ENCODE results near the gene KIAA1671. TPM values are rescaled to one million over a fixed set of nuclear protein-coding genes. Genes with fewer than 3 reads are reported as not detected.

The KIAA1671 gene
- total RNA-seq, 1 donor from 2014 or later, result 40.7 TPM

DNA sequence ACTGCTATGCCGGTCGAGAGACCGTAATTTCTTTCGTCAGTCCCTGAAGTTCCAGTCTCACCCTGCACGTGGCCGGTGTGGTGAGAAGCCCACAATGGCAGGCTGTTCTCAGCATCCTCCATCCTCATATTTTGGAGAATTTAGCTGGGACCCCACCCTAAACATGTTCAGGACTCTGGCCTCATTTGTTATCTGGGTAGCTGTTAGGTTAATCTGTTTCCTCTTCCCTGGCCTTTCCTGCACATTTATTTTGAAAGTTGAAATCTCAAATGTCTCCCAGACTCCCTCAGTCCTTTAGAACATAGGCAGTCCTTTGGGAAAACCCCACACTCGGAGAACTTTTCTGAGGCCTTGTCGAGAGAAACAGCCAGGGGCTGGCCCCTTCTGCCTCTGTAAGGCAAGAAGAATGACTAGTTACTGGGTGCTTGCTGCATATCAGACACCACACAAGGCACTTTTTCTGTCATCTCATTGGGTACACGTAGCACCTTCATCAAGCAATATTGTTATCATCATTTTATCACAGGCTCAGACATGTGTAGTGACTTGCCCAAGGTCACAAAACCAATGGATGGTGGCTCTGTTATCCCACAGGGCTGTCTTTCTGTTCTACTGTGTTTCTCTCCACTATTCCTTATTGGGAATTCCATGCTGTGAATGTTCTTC, 137.8 kb downstream of the KIAA1671 start:
- TF ChIP-seq, protein P1, sequence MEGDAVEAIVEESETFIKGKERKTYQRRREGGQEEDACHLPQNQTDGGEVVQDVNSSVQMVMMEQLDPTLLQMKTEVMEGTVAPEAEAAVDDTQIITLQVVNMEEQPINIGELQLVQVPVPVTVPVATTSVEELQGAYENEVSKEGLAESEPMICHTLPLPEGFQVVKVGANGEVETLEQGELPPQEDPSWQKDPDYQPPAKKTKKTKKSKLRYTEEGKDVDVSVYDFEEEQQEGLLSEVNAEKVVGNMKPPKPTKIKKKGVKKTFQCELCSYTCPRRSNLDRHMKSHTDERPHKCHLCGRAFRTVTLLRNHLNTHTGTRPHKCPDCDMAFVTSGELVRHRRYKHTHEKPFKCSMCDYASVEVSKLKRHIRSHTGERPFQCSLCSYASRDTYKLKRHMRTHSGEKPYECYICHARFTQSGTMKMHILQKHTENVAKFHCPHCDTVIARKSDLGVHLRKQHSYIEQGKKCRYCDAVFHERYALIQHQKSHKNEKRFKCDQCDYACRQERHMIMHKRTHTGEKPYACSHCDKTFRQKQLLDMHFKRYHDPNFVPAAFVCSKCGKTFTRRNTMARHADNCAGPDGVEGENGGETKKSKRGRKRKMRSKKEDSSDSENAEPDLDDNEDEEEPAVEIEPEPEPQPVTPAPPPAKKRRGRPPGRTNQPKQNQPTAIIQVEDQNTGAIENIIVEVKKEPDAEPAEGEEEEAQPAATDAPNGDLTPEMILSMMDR (IDR thresholded peaks at IDR 0.05), result no peak
- H3K36me3 ChIP-seq, result no peaks in the 10 kb centered on the region
- H3K27ac ChIP-seq, result no peak overlapping the region
- H3K4me1 ChIP-seq, result peaks cover 8% of the 10 kb centered on the region
- DNase-seq (no peak), ATAC-seq (no peak)
- H3K4me3 ChIP-seq, result no peak overlapping the region
- intact Hi-C loops (cut with DNase I), result no loop called here
- no peaks in the 10 kb centered on the region for H3K27me3 ChIP-seq (ENCODE audit: low read depth)
- no peaks in the 10 kb centered on the region for H3K9me3 ChIP-seq

DNA sequence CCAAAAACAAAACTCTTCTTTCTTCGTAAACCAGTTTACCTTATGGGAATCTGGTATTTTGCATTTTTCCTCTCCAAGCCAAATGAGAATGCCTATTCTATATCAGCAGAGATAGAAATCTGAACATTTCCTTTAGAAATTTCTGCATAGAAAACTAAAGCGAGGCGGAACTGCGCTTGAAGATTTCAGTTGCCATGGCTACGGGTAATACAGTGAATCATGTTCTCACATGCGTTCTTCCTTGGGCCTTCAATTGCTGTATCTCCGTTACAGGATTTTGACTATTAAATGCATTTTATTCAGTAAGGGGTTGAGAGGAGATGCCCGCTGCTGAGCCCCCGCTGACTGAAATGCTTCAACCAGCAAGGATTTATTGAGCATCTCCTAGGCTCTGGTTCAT, 138.9 kb downstream of the KIAA1671 start:
- Histone ChIP-seq H3K4me1 (peaks cover 4% of the 10 kb centered on the region), H3K27me3 (ENCODE audit: low read depth) (no peaks in the 10 kb centered on the region), H3K4me3 (no peak overlapping the region), H3K27ac (no peak overlapping the region), H3K9me3 (no peaks in the 10 kb centered on the region), H3K36me3 (no peaks in the 10 kb centered on the region)
- ATAC-seq, result no peak
- TF ChIP-seq, protein P1 (IDR thresholded peaks at IDR 0.05), result no peak
- DNase-seq, result no peak
- intact Hi-C loops (cut with DNase I), result no loop called here

DNA sequence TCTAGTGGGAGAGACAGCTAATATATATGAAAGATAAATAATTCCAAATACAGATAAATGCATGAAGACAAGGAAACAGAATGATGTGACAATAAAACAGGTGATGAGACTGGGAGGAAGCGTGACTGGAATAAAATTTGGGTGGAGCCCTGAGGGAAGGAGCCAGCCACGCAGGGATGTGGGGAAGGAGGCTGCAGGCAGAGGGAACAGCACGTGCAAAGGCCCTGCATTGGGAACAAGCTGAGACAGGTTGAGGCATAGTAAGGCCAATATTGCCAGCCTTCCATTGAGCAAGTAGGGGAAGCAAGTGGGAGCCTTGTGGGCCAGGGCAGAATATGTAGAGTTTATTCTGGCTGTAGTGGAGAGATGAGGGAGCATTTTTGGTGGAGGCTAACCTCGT, 139.6 kb downstream of the KIAA1671 start:
- TF ChIP-seq, protein P1 (IDR thresholded peaks at IDR 0.05), result no peak
- intact Hi-C loops (cut with DNase I), result no loop called here

DNA sequence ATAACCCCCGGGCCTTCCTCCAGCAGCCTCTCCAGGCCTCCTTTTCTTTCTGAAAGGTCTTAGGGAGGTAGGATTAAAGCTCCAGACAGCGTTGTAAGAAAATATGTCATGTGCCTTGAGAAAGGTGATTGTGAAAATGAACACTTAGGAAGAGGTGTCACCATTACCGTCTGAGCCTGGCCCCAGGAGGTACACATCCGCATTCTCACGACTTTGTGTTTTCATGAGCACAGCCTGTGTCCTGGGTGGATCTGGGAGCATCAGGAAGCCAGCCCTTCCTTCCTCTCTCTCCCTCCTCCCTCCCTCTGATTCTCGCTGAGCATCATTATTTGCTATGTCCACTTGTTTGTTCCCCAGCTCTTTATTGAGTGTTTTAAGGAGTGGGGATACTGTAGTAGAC, 142.1 kb downstream of the KIAA1671 start:
- Histone ChIP-seq H3K9me3 (no peaks in the 10 kb centered on the region), H3K4me1 (no peaks in the 10 kb centered on the region), H3K36me3 (no peaks in the 10 kb centered on the region), H3K4me3 (no peak overlapping the region), H3K27me3 (ENCODE audit: low read depth) (no peaks in the 10 kb centered on the region), H3K27ac (peak overlapping the region; percentile 18)
- ATAC-seq, result no peak
- DNase-seq, result no peak
- intact Hi-C loops (cut with DNase I), result no loop called here
- TF ChIP-seq, protein P1 (IDR thresholded peaks at IDR 0.05), result no peak

More for the DNA sequence above, 139.6 kb downstream of the KIAA1671 start:
- no peak overlapping the region for H3K27ac ChIP-seq
- no peaks in the 10 kb centered on the region for H3K36me3 ChIP-seq
- no peak overlapping the region for H3K4me3 ChIP-seq
- H3K9me3 ChIP-seq, result no peaks in the 10 kb centered on the region
- no peak for DNase-seq
- no peak for ATAC-seq
- no peaks in the 10 kb centered on the region for H3K4me1 ChIP-seq
- no peaks in the 10 kb centered on the region for H3K27me3 ChIP-seq (ENCODE audit: low read depth)

DNA sequence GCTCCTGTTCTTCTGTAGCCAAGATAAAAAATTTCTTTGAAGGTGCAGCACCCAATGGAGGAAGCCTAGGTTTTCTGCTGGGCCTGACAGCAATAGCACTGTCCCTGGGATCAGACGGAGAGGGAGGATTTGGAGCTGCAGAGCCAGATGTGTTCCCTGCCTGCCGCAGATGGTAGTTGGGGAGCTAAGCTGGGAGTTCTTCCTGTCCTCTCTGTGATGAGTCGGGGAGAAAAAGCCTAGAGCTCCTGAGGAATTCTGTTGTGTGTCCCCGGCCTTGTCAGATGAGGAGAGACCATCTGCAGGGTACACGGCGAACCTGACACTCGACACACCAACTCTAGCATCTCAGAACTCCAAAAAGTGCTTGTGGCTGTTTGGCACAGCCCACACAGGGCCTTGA, 143.4 kb downstream of the KIAA1671 start:
- Histone ChIP-seq H3K9me3 (no peaks in the 10 kb centered on the region), H3K4me1 (no peaks in the 10 kb centered on the region), H3K4me3 (no peak overlapping the region), H3K27ac (no peak overlapping the region), H3K27me3 (ENCODE audit: low read depth) (no peaks in the 10 kb centered on the region), H3K36me3 (no peaks in the 10 kb centered on the region)
- TF ChIP-seq, protein P1 (IDR thresholded peaks at IDR 0.05), result no peak
- ATAC-seq (no peak), DNase-seq (no peak)
- intact Hi-C loops (cut with DNase I), result no loop called here

Data from lower lobe of right lung (tissue), 2 donors.